Measurements from ENCODE around the gene FGR.

The FGR gene

DNA sequence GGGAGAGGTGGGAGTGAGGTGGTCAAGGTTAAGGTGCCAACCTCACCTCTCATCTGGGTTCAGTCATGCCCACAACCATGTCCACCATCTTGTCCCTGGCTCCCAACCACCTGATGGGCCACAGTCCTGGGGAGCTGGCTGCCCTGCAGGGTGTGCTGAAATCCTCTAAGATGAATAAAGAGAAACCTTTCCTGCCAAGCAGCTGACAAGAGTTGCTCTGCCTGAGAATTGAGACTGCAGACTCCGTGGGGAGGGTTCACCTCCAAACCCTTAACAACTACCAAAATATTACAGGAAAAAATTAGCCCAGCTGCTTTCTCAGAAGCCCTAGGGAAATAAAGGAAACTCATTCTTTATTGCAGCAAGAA is 15.2 kb upstream of the FGR start:
- ATAC-seq, result no peak

DNA sequence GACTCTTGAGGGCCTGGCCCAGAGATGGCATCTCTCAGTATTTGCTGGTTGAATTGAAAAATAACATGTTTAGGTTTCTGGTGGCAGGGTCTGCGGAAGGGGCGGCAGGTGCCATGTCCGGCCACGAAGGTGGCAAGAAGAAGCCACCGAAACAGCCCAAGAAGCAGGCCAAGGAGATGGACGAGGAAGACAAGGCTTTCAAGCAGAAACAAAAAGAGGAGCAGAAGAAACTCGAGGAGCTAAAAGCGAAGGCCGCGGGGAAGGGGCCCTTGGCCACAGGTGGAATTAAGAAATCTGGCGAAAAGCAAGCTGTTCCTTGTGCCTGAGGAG is 14.3 kb upstream of the FGR start:
- ATAC-seq, result no peak
- TF ChIP-seq ZNF70 (CRISPR knock-in tag; IDR thresholded peaks at IDR 0.05) (no peak), OSR1 (CRISPR knock-in tag; IDR thresholded peaks at IDR 0.05) (no peak), ISL1 (CRISPR knock-in tag; IDR thresholded peaks at IDR 0.05) (no peak), GLIS3 (CRISPR knock-in tag; IDR thresholded peaks at IDR 0.05) (no peak), ZC3H10 (CRISPR knock-in tag; IDR thresholded peaks at IDR 0.05) (no peak), RARB (CRISPR knock-in tag; IDR thresholded peaks at IDR 0.05) (no peak), TOX (CRISPR knock-in tag; IDR thresholded peaks at IDR 0.05; ENCODE audit: borderline replicate concordance) (no peak), ZFP30 (CRISPR knock-in tag; IDR thresholded peaks at IDR 0.05) (no peak), PPARA (CRISPR knock-in tag; IDR thresholded peaks at IDR 0.05; ENCODE audit: borderline replicate concordance) (no peak), ARNTL (CRISPR knock-in tag; IDR thresholded peaks at IDR 0.05; ENCODE audit: borderline replicate concordance, low read depth) (no peak), BACH2 (CRISPR knock-in tag; IDR thresholded peaks at IDR 0.05; ENCODE audit: borderline replicate concordance) (no peak), ZNF565 (CRISPR knock-in tag; conservative IDR thresholded peaks at IDR 0.05; ENCODE audit: low read depth) (no peak), TCF4 (CRISPR knock-in tag; IDR thresholded peaks at IDR 0.05; ENCODE audit: borderline replicate concordance) (no peak), CSDC2 (CRISPR knock-in tag; IDR thresholded peaks at IDR 0.05) (no peak), ZNF8 (CRISPR knock-in tag; IDR thresholded peaks at IDR 0.05) (no peak)
- TF ChIP-seq, protein P1, sequence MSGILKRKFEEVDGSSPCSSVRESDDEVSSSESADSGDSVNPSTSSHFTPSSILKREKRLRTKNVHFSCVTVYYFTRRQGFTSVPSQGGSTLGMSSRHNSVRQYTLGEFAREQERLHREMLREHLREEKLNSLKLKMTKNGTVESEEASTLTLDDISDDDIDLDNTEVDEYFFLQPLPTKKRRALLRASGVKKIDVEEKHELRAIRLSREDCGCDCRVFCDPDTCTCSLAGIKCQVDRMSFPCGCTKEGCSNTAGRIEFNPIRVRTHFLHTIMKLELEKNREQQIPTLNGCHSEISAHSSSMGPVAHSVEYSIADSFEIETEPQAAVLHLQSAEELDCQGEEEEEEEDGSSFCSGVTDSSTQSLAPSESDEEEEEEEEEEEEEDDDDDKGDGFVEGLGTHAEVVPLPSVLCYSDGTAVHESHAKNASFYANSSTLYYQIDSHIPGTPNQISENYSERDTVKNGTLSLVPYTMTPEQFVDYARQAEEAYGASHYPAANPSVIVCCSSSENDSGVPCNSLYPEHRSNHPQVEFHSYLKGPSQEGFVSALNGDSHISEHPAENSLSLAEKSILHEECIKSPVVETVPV (CRISPR knock-in tag; IDR thresholded peaks at IDR 0.05), result no peak
- TF ChIP-seq, protein P2, sequence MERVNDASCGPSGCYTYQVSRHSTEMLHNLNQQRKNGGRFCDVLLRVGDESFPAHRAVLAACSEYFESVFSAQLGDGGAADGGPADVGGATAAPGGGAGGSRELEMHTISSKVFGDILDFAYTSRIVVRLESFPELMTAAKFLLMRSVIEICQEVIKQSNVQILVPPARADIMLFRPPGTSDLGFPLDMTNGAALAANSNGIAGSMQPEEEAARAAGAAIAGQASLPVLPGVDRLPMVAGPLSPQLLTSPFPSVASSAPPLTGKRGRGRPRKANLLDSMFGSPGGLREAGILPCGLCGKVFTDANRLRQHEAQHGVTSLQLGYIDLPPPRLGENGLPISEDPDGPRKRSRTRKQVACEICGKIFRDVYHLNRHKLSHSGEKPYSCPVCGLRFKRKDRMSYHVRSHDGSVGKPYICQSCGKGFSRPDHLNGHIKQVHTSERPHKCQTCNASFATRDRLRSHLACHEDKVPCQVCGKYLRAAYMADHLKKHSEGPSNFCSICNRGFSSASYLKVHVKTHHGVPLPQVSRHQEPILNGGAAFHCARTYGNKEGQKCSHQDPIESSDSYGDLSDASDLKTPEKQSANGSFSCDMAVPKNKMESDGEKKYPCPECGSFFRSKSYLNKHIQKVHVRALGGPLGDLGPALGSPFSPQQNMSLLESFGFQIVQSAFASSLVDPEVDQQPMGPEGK (CRISPR knock-in tag; IDR thresholded peaks at IDR 0.05; ENCODE audit: borderline replicate concordance), result no peak
- TF ChIP-seq, protein P3, sequence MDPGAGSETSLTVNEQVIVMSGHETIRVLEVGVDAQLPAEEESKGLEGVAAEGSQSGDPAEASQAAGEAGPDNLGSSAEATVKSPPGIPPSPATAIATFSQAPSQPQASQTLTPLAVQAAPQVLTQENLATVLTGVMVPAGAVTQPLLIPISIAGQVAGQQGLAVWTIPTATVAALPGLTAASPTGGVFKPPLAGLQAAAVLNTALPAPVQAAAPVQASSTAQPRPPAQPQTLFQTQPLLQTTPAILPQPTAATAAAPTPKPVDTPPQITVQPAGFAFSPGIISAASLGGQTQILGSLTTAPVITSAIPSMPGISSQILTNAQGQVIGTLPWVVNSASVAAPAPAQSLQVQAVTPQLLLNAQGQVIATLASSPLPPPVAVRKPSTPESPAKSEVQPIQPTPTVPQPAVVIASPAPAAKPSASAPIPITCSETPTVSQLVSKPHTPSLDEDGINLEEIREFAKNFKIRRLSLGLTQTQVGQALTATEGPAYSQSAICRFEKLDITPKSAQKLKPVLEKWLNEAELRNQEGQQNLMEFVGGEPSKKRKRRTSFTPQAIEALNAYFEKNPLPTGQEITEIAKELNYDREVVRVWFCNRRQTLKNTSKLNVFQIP (CRISPR knock-in tag; IDR thresholded peaks at IDR 0.05; ENCODE audit: borderline replicate concordance, low read depth), result no peak
- TF ChIP-seq, protein P4, sequence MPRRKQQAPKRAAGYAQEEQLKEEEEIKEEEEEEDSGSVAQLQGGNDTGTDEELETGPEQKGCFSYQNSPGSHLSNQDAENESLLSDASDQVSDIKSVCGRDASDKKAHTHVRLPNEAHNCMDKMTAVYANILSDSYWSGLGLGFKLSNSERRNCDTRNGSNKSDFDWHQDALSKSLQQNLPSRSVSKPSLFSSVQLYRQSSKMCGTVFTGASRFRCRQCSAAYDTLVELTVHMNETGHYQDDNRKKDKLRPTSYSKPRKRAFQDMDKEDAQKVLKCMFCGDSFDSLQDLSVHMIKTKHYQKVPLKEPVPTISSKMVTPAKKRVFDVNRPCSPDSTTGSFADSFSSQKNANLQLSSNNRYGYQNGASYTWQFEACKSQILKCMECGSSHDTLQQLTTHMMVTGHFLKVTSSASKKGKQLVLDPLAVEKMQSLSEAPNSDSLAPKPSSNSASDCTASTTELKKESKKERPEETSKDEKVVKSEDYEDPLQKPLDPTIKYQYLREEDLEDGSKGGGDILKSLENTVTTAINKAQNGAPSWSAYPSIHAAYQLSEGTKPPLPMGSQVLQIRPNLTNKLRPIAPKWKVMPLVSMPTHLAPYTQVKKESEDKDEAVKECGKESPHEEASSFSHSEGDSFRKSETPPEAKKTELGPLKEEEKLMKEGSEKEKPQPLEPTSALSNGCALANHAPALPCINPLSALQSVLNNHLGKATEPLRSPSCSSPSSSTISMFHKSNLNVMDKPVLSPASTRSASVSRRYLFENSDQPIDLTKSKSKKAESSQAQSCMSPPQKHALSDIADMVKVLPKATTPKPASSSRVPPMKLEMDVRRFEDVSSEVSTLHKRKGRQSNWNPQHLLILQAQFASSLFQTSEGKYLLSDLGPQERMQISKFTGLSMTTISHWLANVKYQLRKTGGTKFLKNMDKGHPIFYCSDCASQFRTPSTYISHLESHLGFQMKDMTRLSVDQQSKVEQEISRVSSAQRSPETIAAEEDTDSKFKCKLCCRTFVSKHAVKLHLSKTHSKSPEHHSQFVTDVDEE (CRISPR knock-in tag; IDR thresholded peaks at IDR 0.05), result no peak

More for the DNA sequence above, 15.2 kb upstream of the FGR start:
- TF ChIP-seq PPARA (CRISPR knock-in tag; IDR thresholded peaks at IDR 0.05; ENCODE audit: borderline replicate concordance), result no peak
- TF ChIP-seq ESRRG (CRISPR knock-in tag; IDR thresholded peaks at IDR 0.05), result no peak
- TF ChIP-seq TCF4 (CRISPR knock-in tag; IDR thresholded peaks at IDR 0.05; ENCODE audit: borderline replicate concordance), result no peak
- TF ChIP-seq, protein P2 (CRISPR knock-in tag; IDR thresholded peaks at IDR 0.05; ENCODE audit: borderline replicate concordance), result no peak
- no peak for TF ChIP-seq OSR1 (CRISPR knock-in tag; IDR thresholded peaks at IDR 0.05)
- TF ChIP-seq CSDC2 (CRISPR knock-in tag; IDR thresholded peaks at IDR 0.05), result no peak
- no peak for TF ChIP-seq ZNF565 (CRISPR knock-in tag; conservative IDR thresholded peaks at IDR 0.05; ENCODE audit: low read depth)
- TF ChIP-seq, protein P3 (CRISPR knock-in tag; IDR thresholded peaks at IDR 0.05; ENCODE audit: borderline replicate concordance, low read depth), result no peak
- TF ChIP-seq, protein P1 (CRISPR knock-in tag; IDR thresholded peaks at IDR 0.05), result no peak
- no peak for TF ChIP-seq ARNTL (CRISPR knock-in tag; IDR thresholded peaks at IDR 0.05; ENCODE audit: borderline replicate concordance, low read depth)
